ENCODE data around the gene NDUFB2. TPM values are rescaled to one million over a fixed set of nuclear protein-coding genes. Genes with fewer than 3 reads are reported as not detected.
"Not testable (repeated sequence)": the region's sequence is repeated elsewhere in the genome, so short reads cannot be mapped to it uniquely, and the experiment has no call there.

The NDUFB2 gene
- total RNA-seq, 2 experiments from 2014 or later, result 161 to 201 TPM

- peaks cover 17% of the 10 kb centered on the region for H3K4me1 Mint-ChIP-seq
- ChIA-PET POLR2A (no interaction called here), CTCF (interaction anchor here (1.0 kb wide), 1 partner anchor 12 kb away, joined by 3 read pairs; no protein-coding TSS in a partner anchor)
- H3K27me3 Mint-ChIP-seq, result no peaks in the 10 kb centered on the region
- H3K27ac Mint-ChIP-seq, result no peak overlapping the region
- H3K9me3 Mint-ChIP-seq, result no peaks in the 10 kb centered on the region
- H3K4me3 Mint-ChIP-seq, result no peak overlapping the region
- peaks cover 33% of the 10 kb centered on the region for H3K36me3 Mint-ChIP-seq (ENCODE audit: low read depth)
- DNase-seq, result no peak
Observed at GRCh38 chr7:140702774-140703173, 6.3 kb downstream of the NDUFB2 start.

GRCh38 chr7:140704205-140704604, 7.7 kb downstream of the NDUFB2 start:
- no peak for DNase-seq
- no peak overlapping the region for H3K27ac Mint-ChIP-seq
- no peaks in the 10 kb centered on the region for H3K27me3 Mint-ChIP-seq
- H3K9me3 Mint-ChIP-seq, result no peaks in the 10 kb centered on the region
- ChIA-PET CTCF (no interaction called here), POLR2A (no interaction called here)
- peaks cover 30% of the 10 kb centered on the region for H3K36me3 Mint-ChIP-seq (ENCODE audit: low read depth)
- peaks cover 7% of the 10 kb centered on the region for H3K4me1 Mint-ChIP-seq
- H3K4me3 Mint-ChIP-seq, result no peak overlapping the region

- H3K36me3 Mint-ChIP-seq (ENCODE audit: low read depth), result peaks cover 37% of the 10 kb centered on the region
- DNase-seq, result no peak
- no peaks in the 10 kb centered on the region for H3K4me1 Mint-ChIP-seq
- ChIA-PET CTCF (interaction anchor here (0.8 kb wide), 1 partner anchor 308 kb away, joined by 3 read pairs; the partner anchor contains the start of gene MRPS33), POLR2A (no interaction called here)
- H3K4me3 Mint-ChIP-seq, result no peak overlapping the region
- H3K27me3 Mint-ChIP-seq, result no peaks in the 10 kb centered on the region
- H3K9me3 Mint-ChIP-seq, result peaks cover 3% of the 10 kb centered on the region
- H3K27ac Mint-ChIP-seq, result no peak overlapping the region
Observed at GRCh38 chr7:140707132-140707531, 10.6 kb downstream of the NDUFB2 start.

- POLR2A ChIA-PET, H3K4me3 Mint-ChIP-seq, H3K27ac Mint-ChIP-seq, H3K9me3 Mint-ChIP-seq, H3K4me1 Mint-ChIP-seq, H3K27me3 Mint-ChIP-seq, DNase-seq, CTCF ChIA-PET: not testable (repeated sequence)
- H3K36me3 Mint-ChIP-seq (ENCODE audit: low read depth), result peaks cover 44% of the 10 kb centered on the region
Observed at GRCh38 chr7:140708764-140709163, 12.3 kb downstream of the NDUFB2 start.

- H3K27ac Mint-ChIP-seq, H3K27me3 Mint-ChIP-seq, DNase-seq, CTCF ChIA-PET, H3K4me3 Mint-ChIP-seq, H3K4me1 Mint-ChIP-seq, H3K9me3 Mint-ChIP-seq, POLR2A ChIA-PET: not testable (repeated sequence)
- H3K36me3 Mint-ChIP-seq (ENCODE audit: low read depth), result peaks cover 40% of the 10 kb centered on the region
Observed at GRCh38 chr7:140712392-140712791, 15.9 kb downstream of the NDUFB2 start.

- H3K4me1 Mint-ChIP-seq, result no peaks in the 10 kb centered on the region
- H3K27ac Mint-ChIP-seq, result no peak overlapping the region
- no peaks in the 10 kb centered on the region for H3K27me3 Mint-ChIP-seq
- no peak overlapping the region for H3K4me3 Mint-ChIP-seq
- peaks cover 3% of the 10 kb centered on the region for H3K9me3 Mint-ChIP-seq
- no peak for DNase-seq
- POLR2A ChIA-PET, result no interaction called here
- H3K36me3 Mint-ChIP-seq (ENCODE audit: low read depth), result peaks cover 35% of the 10 kb centered on the region
- CTCF ChIA-PET, result interaction anchor here (0.9 to 1.1 kb wide), 3 partner anchors 12 to 31 kb away, joined by 3 read pairs; no protein-coding TSS in a partner anchor
Observed at GRCh38 chr7:140714331-140715040, 18.0 kb downstream of the NDUFB2 start.

DNA sequence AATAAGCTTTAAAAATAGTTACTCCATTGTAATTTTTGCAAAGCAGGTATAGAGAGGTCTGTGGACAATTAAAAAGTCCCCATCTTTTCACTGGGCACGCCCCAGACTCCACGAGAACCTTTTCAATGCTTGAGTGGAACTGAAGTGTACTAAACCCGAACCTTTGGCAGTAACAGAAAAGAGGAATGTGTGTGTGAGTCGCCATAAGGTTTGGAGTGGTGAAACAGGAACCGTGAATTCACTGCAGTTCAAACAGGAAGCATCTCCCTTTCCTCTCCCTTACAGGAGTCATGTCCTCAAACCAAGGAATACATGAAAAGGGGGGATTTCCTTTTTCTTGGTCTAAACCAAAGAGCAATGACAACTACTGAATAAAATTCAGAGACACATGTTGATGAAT, 23.2 kb downstream of the NDUFB2 start:
- Mint-ChIP-seq H3K27ac (no peak overlapping the region), H3K36me3 (ENCODE audit: low read depth) (peaks cover 3% of the 10 kb centered on the region), H3K4me3 (no peak overlapping the region), H3K4me1 (peaks cover 22% of the 10 kb centered on the region), H3K27me3 (no peaks in the 10 kb centered on the region), H3K9me3 (no peaks in the 10 kb centered on the region)
- ChIA-PET CTCF (no interaction called here), POLR2A (no interaction called here)
- DNase-seq, result no peak

- H3K4me3 Mint-ChIP-seq, result no peak overlapping the region
- no peaks in the 10 kb centered on the region for H3K9me3 Mint-ChIP-seq
- peaks cover 9% of the 10 kb centered on the region for H3K36me3 Mint-ChIP-seq (ENCODE audit: low read depth)
- POLR2A ChIA-PET, result interaction anchor here (0.6 kb wide), 1 partner anchor 648 kb away, joined by 4 read pairs; no protein-coding TSS in a partner anchor
- CTCF ChIA-PET, result interaction anchor here (2.3 kb wide), 1 partner anchor 13 kb away, joined by 6 read pairs; no protein-coding TSS in a partner anchor
- H3K4me1 Mint-ChIP-seq, result peaks cover 22% of the 10 kb centered on the region
- no peaks in the 10 kb centered on the region for H3K27me3 Mint-ChIP-seq
- H3K27ac Mint-ChIP-seq, result no peak overlapping the region
- DNase-seq, result no peak
Observed at GRCh38 chr7:140722254-140722653, 25.7 kb downstream of the NDUFB2 start.

GRCh38 chr7:140723006-140723405, 26.5 kb downstream of the NDUFB2 start:
- Mint-ChIP-seq H3K27ac (peak overlapping the region; percentile 77), H3K4me1 (peaks cover 22% of the 10 kb centered on the region), H3K9me3 (no peaks in the 10 kb centered on the region), H3K4me3 (no peak overlapping the region), H3K36me3 (ENCODE audit: low read depth) (peaks cover 9% of the 10 kb centered on the region), H3K27me3 (no peaks in the 10 kb centered on the region)
- ChIA-PET POLR2A (no interaction called here), CTCF (interaction anchor here (0.6 to 2.3 kb wide), 4 partner anchors 12 to 317 kb away, joined by 3 to 6 read pairs (median 4); no protein-coding TSS in a partner anchor)
- DNase-seq, result peak; percentile 67

- Mint-ChIP-seq H3K4me1 (peaks cover 22% of the 10 kb centered on the region), H3K4me3 (no peak overlapping the region), H3K27ac (peak overlapping the region; percentile 16), H3K36me3 (ENCODE audit: low read depth) (peaks cover 9% of the 10 kb centered on the region), H3K27me3 (no peaks in the 10 kb centered on the region), H3K9me3 (no peaks in the 10 kb centered on the region)
- ChIA-PET POLR2A (interaction anchor here (0.6 kb wide), 1 partner anchor 840 kb away, joined by 3 read pairs; no protein-coding TSS in a partner anchor), CTCF (interaction anchor here (0.9 to 2.3 kb wide), 3 partner anchors 12 to 35 kb away, joined by 3 to 6 read pairs (median 4); no protein-coding TSS in a partner anchor)
- DNase-seq, result no peak
Observed at GRCh38 chr7:140723574-140723973, 27.1 kb downstream of the NDUFB2 start.

- Mint-ChIP-seq H3K4me1 (peaks cover 20% of the 10 kb centered on the region), H3K9me3 (no peaks in the 10 kb centered on the region), H3K36me3 (ENCODE audit: low read depth) (peaks cover 10% of the 10 kb centered on the region), H3K27me3 (no peaks in the 10 kb centered on the region), H3K4me3 (no peak overlapping the region), H3K27ac (no peak overlapping the region)
- ChIA-PET CTCF (no interaction called here), POLR2A (no interaction called here)
- no peak for DNase-seq
Observed at GRCh38 chr7:140724706-140725105, 28.2 kb downstream of the NDUFB2 start.

- peaks cover 12% of the 10 kb centered on the region for H3K36me3 Mint-ChIP-seq (ENCODE audit: low read depth)
- H3K27ac Mint-ChIP-seq, result peak overlapping the region; percentile 5
- DNase-seq, result no peak
- no peaks in the 10 kb centered on the region for H3K27me3 Mint-ChIP-seq
- H3K4me3 Mint-ChIP-seq, result no peak overlapping the region
- H3K9me3 Mint-ChIP-seq, result no peaks in the 10 kb centered on the region
- POLR2A ChIA-PET, result no interaction called here
- CTCF ChIA-PET, result interaction anchor here (0.6 to 1.1 kb wide), 7 partner anchors 11 to 286 kb away, joined by 3 to 4 read pairs (median 3); no protein-coding TSS in a partner anchor
- peaks cover 18% of the 10 kb centered on the region for H3K4me1 Mint-ChIP-seq
Observed at GRCh38 chr7:140726281-140726680, 29.8 kb downstream of the NDUFB2 start.

GRCh38 chr7:140732416-140732815, 35.9 kb downstream of the NDUFB2 start:
- H3K4me3 Mint-ChIP-seq, result no peak overlapping the region
- H3K4me1 Mint-ChIP-seq, result no peaks in the 10 kb centered on the region
- ChIA-PET POLR2A (no interaction called here), CTCF (no interaction called here)
- no peak for DNase-seq
- peaks cover 10% of the 10 kb centered on the region for H3K36me3 Mint-ChIP-seq (ENCODE audit: low read depth)
- H3K9me3 Mint-ChIP-seq, result no peaks in the 10 kb centered on the region
- H3K27me3 Mint-ChIP-seq, result no peaks in the 10 kb centered on the region
- no peak overlapping the region for H3K27ac Mint-ChIP-seq
